Measurements from ENCODE around the gene CLEC9A. TPM values are rescaled to one million over a fixed set of nuclear protein-coding genes. Genes with fewer than 3 reads are reported as not detected.
A peak's percentile ranks its signal among the peaks of the same experiment; 100 is the strongest.

Gene CLEC9A
- total and polyA plus RNA-seq, 2 of the 8 experiments (the other 6 are each of a cell fraction or from before 2014, with no cell fraction given) = not detected

DNA sequence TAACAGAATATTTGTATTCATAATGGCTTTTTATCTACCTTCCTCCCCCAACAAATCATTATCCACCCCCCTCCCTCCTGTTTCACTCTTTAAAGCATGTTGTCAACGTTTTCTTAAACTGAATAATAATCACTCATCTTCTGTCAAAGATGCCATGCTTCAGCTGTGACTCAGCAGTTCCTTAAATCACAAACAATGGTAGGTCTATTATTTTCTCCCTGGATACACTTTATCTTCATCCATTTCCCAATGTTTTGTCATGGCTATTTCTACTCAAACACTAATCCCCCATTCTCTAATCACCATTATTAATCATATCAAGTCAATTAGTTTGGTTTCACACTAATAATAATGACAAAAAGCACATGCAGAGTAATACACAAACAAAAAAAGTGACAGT lies 13.6 kb upstream of the CLEC9A start:
- no peak for TF ChIP-seq YY1 (IDR thresholded peaks at IDR 0.05; ENCODE audit: low read depth, low read length)
- TF ChIP-seq EGR1 (IDR thresholded peaks at IDR 0.05; ENCODE audit: borderline replicate concordance, low read depth, low read length) = no peak
- peak; percentile 24 for TF ChIP-seq MAFK (IDR thresholded peaks at IDR 0.05; ENCODE audit: low read depth, low read length)
- TF ChIP-seq TAF7 (optimal IDR thresholded peaks at IDR 0.05; ENCODE audit: borderline replicate concordance, low read depth, low read length) = no peak
- peak; percentile 38; the same call in 1 of the 2 replicates for TF ChIP-seq BACH1 (IDR thresholded peaks at IDR 0.05; ENCODE audit: low read length)
- no peak for TF ChIP-seq TAF1 (IDR thresholded peaks at IDR 0.05; ENCODE audit: low read depth, low read length)
- no peak for TF ChIP-seq EP300 (IDR thresholded peaks at IDR 0.05; ENCODE audit: borderline replicate concordance in 1 of 2, low read depth in 2 of 2, low read length in 2 of 2)
- no peak for TF ChIP-seq KDM1A (IDR thresholded peaks at IDR 0.05; ENCODE audit: borderline replicate concordance, low read length)
- TF ChIP-seq CHD1 (IDR thresholded peaks at IDR 0.05; ENCODE audit: low read depth, low read length) = no peak
- TF ChIP-seq POLR2A (IDR thresholded peaks at IDR 0.05; ENCODE audit: control extremely low read depth in 1 of 2, low read depth in 2 of 2, low read length in 2 of 2) = no peak
- H3K27ac ChIP-seq (ENCODE audit: low read depth, low read length) = no peak overlapping the region
- H3K18ac ChIP-seq (ENCODE audit: extremely low read depth, low read length) = no peak overlapping the region
- H3K36me3 ChIP-seq (ENCODE audit: control insufficient read depth in 2 of 4, insufficient read depth in 4 of 4, low read length in 3 of 4) = no peaks in the 10 kb centered on the region
- H4K8ac ChIP-seq (ENCODE audit: extremely low read depth, insufficient read depth, low read length) = no peak overlapping the region
- ChIA-PET CTCF (ENCODE audit: partially characterized antibody) (interaction anchor here (0.6 kb wide), 2 partner anchors 77 to 266 kb away, joined by 4 to 5 read pairs; no protein-coding TSS in a partner anchor), POLR2A (ENCODE audit: partially characterized antibody) (no interaction called here)
- no peaks in the 10 kb centered on the region for H3K79me2 ChIP-seq (ENCODE audit: control insufficient read depth in 1 of 2, insufficient read depth in 2 of 2, low read length in 2 of 2)
- no peak overlapping the region for H4K5ac ChIP-seq (ENCODE audit: insufficient read length, low read depth, low read length)
- no peaks in the 10 kb centered on the region for H3K23me2 ChIP-seq (ENCODE audit: low read depth, low read length)
- H3K14ac ChIP-seq (ENCODE audit: insufficient read length) = no peak overlapping the region
- no peaks in the 10 kb centered on the region for H4K20me1 ChIP-seq (replicated peaks in 1 of 2; ENCODE audit: control insufficient read depth in 1 of 2, insufficient read depth in 2 of 2, low read length in 2 of 2)
- peak overlapping the region; percentile 49 for H3K56ac ChIP-seq (replicated peaks; ENCODE audit: insufficient read length, low read depth, low read length)
- no peak for DNase-seq (ENCODE audit: low read depth in 1 of 2, low spot score in 2 of 2)
- no peak overlapping the region for H3K9ac ChIP-seq (replicated peaks in 1 of 4; ENCODE audit: extremely low read depth in 1 of 4, low read depth in 3 of 4, low read length in 3 of 4)
- no peak overlapping the region for H2AK5ac ChIP-seq (ENCODE audit: low read depth, low read length)
- H2AFZ ChIP-seq (ENCODE audit: low read length) = no peak overlapping the region
- H3K27me3 ChIP-seq (replicated peaks in 1 of 4; ENCODE audit: control insufficient read depth in 3 of 4, extremely low read depth in 1 of 4, insufficient read depth in 3 of 4, low read length in 3 of 4) = no peaks in the 10 kb centered on the region
- no peak overlapping the region for H2BK12ac ChIP-seq (ENCODE audit: low read depth, low read length)
- H3K4me3 ChIP-seq (ENCODE audit: extremely low read depth in 1 of 4, insufficient read depth in 2 of 4, low read depth in 3 of 4, low read length in 4 of 4) = no peak overlapping the region
- peaks cover 0 to 3% (median 0%) of the 10 kb centered on the region in 4 experiments; a peak in 3 of 7 replicates for H3K4me1 ChIP-seq (replicated peaks in 1 of 4; ENCODE audit: control insufficient read depth in 3 of 4, insufficient read depth in 4 of 4, low read length in 3 of 4)
- no peaks in the 10 kb centered on the region for H3K79me1 ChIP-seq (ENCODE audit: low read depth, low read length)
- no peak overlapping the region for H2BK120ac ChIP-seq (replicated peaks; ENCODE audit: low read depth, low read length)
- no peak overlapping the region for H2BK20ac ChIP-seq (ENCODE audit: low read length)
- H3K4ac ChIP-seq (replicated peaks; ENCODE audit: insufficient read length, low read depth, low read length) = no peak overlapping the region
- no peak for FAIRE-seq
- 13% methylated on average over 1 of the region's 1 CpG; no CpG with 5 or more reads in 1 of the 2 experiments for WGBS, 2 experiments (ENCODE audit: extremely low coverage in 1 of 2, insufficient coverage in 1 of 2, insufficient read length in 1 of 2, insufficient replicate concordance in 2 of 2, low coverage in 1 of 2, low lambda C conversion rate in 2 of 2, missing lambda C conversion rate in 1 of 2)
- H2BK5ac ChIP-seq (ENCODE audit: low read depth, low read length) = no peak overlapping the region
- H3K4me2 ChIP-seq (ENCODE audit: insufficient read depth in 1 of 2, low read depth in 2 of 2, low read length in 2 of 2) = no peak overlapping the region
- no peaks in the 10 kb centered on the region for H3K9me3 ChIP-seq (ENCODE audit: insufficient read depth in 2 of 2, low read depth in 1 of 2, low read length in 1 of 2)
- H2BK15ac ChIP-seq (ENCODE audit: low read length) = no peak overlapping the region
- H3K23ac ChIP-seq (ENCODE audit: insufficient read length) = no peak overlapping the region
- H4K91ac ChIP-seq (replicated peaks; ENCODE audit: insufficient read length, low read length) = no peak overlapping the region
